Measurements from ENCODE around the gene GMDS. TPM values are rescaled to one million over a fixed set of nuclear protein-coding genes. Genes with fewer than 3 reads are reported as not detected.

Gene GMDS
- total RNA-seq, 1 donor from 2014 or later, result 7.2 TPM

DNA sequence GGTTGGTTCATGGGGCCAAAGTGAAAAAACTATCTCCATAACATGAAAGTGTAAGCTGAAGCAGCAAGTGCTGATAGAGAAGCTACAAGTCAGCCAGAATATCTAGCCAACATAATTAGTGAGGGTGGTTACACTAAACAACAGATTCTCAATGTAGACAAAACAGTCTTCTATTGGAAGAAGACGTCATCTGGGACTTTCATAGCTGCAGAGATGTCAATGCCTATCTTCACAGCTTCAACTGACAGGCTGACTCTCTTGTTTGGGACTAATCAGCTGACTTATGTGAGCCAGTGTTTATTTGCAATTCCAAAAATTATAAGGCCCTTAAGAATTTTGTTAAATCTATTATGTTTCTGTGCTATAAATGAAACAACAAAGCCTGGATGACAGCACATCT, 63.2 kb downstream of the GMDS start:
- H3K9me3 ChIP-seq (replicated peaks), result peaks cover 11% of the 10 kb centered on the region
- H3K27me3 ChIP-seq (ENCODE audit: low read depth), result no peaks in the 10 kb centered on the region
- H3K27ac ChIP-seq (replicated peaks), result no peak overlapping the region
- H3K4me1 ChIP-seq, result no peaks in the 10 kb centered on the region
- TF ChIP-seq, protein P1, sequence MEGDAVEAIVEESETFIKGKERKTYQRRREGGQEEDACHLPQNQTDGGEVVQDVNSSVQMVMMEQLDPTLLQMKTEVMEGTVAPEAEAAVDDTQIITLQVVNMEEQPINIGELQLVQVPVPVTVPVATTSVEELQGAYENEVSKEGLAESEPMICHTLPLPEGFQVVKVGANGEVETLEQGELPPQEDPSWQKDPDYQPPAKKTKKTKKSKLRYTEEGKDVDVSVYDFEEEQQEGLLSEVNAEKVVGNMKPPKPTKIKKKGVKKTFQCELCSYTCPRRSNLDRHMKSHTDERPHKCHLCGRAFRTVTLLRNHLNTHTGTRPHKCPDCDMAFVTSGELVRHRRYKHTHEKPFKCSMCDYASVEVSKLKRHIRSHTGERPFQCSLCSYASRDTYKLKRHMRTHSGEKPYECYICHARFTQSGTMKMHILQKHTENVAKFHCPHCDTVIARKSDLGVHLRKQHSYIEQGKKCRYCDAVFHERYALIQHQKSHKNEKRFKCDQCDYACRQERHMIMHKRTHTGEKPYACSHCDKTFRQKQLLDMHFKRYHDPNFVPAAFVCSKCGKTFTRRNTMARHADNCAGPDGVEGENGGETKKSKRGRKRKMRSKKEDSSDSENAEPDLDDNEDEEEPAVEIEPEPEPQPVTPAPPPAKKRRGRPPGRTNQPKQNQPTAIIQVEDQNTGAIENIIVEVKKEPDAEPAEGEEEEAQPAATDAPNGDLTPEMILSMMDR (IDR thresholded peaks at IDR 0.05; ENCODE audit: borderline replicate concordance), result no peak
- no peak for DNase-seq
- no peaks in the 10 kb centered on the region for H3K36me3 ChIP-seq
- no peak overlapping the region for H3K4me3 ChIP-seq
- intact Hi-C loops (cut with micrococcal nuclease), result no loop called here

DNA sequence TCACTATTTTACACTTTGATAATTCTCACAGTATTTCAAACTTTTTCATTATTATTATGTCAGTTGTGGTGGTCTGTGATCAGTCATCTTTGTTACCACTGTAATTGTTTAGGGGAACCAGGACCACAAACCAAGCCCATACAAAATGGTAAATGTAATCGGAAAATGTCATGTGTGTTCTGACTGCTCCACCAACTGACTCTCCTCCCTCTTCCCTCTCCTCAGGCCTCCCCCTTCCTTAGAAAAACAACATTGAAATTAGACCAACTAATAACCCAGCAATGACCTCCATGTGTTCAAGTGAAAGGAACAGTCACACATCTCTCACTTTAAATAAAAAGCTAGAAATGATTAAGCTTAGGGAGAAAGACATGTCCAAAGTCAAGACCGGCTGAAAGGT, 63.8 kb downstream of the GMDS start:
- Histone ChIP-seq H3K9me3 (replicated peaks) (peaks cover 11% of the 10 kb centered on the region), H3K36me3 (no peaks in the 10 kb centered on the region), H3K4me1 (no peaks in the 10 kb centered on the region), H3K27me3 (ENCODE audit: low read depth) (no peaks in the 10 kb centered on the region), H3K27ac (replicated peaks) (no peak overlapping the region), H3K4me3 (no peak overlapping the region)
- DNase-seq, result no peak
- TF ChIP-seq, protein P1 (IDR thresholded peaks at IDR 0.05; ENCODE audit: borderline replicate concordance), result no peak
- intact Hi-C loops (cut with micrococcal nuclease), result no loop called here

DNA sequence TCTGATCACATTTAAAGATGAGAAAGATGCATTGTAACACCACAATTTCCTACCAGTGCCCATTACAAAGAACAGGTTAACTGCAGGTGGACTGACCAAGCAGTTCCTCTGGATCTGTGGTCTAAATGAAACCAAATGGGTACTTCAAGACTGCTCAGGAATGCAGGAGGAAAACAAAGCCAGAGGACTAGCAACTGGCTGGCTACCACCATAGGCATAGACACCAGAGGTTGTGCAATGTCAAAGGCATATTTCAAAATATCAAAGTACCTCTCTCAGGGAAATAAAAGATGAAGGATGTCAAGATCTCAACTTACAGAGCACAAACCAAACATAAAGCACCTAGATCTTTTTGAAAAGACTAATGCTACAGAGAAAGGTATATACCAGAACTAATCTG, 65.5 kb downstream of the GMDS start:
- TF ChIP-seq, protein P1 (IDR thresholded peaks at IDR 0.05; ENCODE audit: borderline replicate concordance), result no peak
- Histone ChIP-seq H3K4me1 (no peaks in the 10 kb centered on the region), H3K27ac (replicated peaks) (no peak overlapping the region), H3K36me3 (no peaks in the 10 kb centered on the region), H3K9me3 (replicated peaks) (peaks cover 11% of the 10 kb centered on the region), H3K27me3 (ENCODE audit: low read depth) (no peaks in the 10 kb centered on the region), H3K4me3 (no peak overlapping the region)
- intact Hi-C loops (cut with micrococcal nuclease), result no loop called here
- no peak for DNase-seq

DNA sequence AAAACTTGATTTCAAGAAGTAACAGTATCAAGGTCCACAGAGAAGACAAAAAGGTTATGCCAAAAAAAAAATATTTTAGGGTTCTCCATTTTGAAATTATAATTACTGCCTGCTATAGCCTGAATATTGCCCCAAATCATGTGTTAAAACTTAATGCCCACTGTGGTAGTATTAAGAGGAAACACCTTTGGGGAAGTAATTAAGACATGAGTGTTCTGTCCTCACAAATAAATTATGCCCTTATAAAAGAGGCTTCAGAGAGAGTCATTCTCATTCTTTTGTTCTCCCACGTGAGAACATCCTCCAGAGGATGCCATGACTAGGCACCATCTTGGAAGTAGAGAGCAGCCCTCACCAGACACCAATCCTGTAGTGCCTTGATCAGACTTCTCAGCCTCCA, 66.2 kb downstream of the GMDS start:
- no peak for DNase-seq
- intact Hi-C loops (cut with micrococcal nuclease), result no loop called here
- H3K4me3 ChIP-seq, result no peak overlapping the region
- TF ChIP-seq, protein P1 (IDR thresholded peaks at IDR 0.05; ENCODE audit: borderline replicate concordance), result no peak
- no peaks in the 10 kb centered on the region for H3K27me3 ChIP-seq (ENCODE audit: low read depth)
- H3K4me1 ChIP-seq, result no peaks in the 10 kb centered on the region
- H3K27ac ChIP-seq (replicated peaks), result no peak overlapping the region
- peaks cover 11% of the 10 kb centered on the region for H3K9me3 ChIP-seq (replicated peaks)
- no peaks in the 10 kb centered on the region for H3K36me3 ChIP-seq

DNA sequence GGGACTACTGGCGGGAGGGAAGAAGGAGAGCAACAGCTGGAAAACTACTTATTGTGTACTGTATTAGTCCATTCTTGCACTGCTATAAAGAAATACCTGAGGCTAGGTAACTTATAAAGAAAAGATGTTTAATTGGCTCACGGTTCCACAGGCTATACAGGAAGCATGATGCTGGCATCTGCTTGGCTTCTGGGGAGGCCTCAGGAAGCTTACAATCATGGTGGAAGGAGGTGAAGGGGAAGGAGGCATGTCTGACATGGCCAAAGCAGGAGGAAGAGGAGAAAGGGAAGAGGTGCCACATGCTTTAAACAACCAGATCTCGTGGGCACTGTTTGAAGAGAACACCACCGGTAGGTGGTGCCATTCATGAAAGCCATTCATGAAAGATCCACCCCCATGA, 67.3 kb downstream of the GMDS start:
- Histone ChIP-seq H3K9me3 (replicated peaks) (peaks cover 11% of the 10 kb centered on the region), H3K36me3 (no peaks in the 10 kb centered on the region), H3K27ac (replicated peaks) (no peak overlapping the region), H3K4me3 (no peak overlapping the region), H3K4me1 (no peaks in the 10 kb centered on the region), H3K27me3 (ENCODE audit: low read depth) (no peaks in the 10 kb centered on the region)
- intact Hi-C loops (cut with micrococcal nuclease), result no loop called here
- TF ChIP-seq, protein P1 (IDR thresholded peaks at IDR 0.05; ENCODE audit: borderline replicate concordance), result no peak
- DNase-seq, result no peak

DNA sequence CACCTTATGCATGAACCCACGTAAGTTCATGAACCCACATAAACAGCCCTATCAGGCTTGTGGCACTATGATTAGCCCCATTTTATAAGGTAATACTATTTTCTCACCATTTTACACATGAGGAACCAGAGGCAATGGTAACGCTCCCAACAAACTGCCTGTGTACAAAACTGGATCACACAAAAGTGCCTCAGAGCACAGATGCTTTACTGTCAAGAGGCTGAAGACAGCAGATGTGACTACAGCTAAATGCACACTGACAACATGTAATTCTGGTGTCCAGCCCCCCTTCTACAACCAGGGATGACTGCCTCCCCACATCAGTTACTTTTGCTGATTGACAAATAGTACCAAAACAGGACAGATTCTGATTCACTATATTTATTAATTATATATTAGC, 69.6 kb downstream of the GMDS start:
- Histone ChIP-seq H3K4me1 (no peaks in the 10 kb centered on the region), H3K27ac (replicated peaks) (no peak overlapping the region), H3K27me3 (ENCODE audit: low read depth) (no peaks in the 10 kb centered on the region), H3K9me3 (replicated peaks) (peaks cover 11% of the 10 kb centered on the region), H3K4me3 (no peak overlapping the region), H3K36me3 (no peaks in the 10 kb centered on the region)
- DNase-seq, result no peak
- intact Hi-C loops (cut with micrococcal nuclease), result no loop called here
- TF ChIP-seq, protein P1 (IDR thresholded peaks at IDR 0.05; ENCODE audit: borderline replicate concordance), result no peak

Measured in left ventricle myocardium inferior (tissue), 1 donor.